B cell (primary cell): ENCODE data around the gene TARS2.

Source experiments
- CTCF ChIP-seq: fragments of 200-600 bp; IDR thresholded peaks from one replicate; pipeline ENCODE4 v1.8.0; 2022; ENCODE audit warnings: antibody characterized with exemption, mild to moderate bottlenecking
- EZH2 ChIP-seq: IDR thresholded peaks from 2 replicates; pipeline ENCODE4 v1.6.1; 2012; ENCODE audit warnings: borderline replicate concordance, low read depth, mild to moderate bottlenecking, moderate library complexity, low read length; ENCODE audit not compliant: insufficient read depth, poor library complexity, severe bottlenecking

- no peak for TF ChIP-seq CTCF
- no peak for TF ChIP-seq EZH2
Observed at GRCh38 chr1:150511985-150512660, 24.9 kb downstream of the TARS2 start.
